ENCODE measurements around the gene SPEF2.
A peak's percentile ranks its signal among the peaks of the same experiment; 100 is the strongest.

The SPEF2 gene

DNA sequence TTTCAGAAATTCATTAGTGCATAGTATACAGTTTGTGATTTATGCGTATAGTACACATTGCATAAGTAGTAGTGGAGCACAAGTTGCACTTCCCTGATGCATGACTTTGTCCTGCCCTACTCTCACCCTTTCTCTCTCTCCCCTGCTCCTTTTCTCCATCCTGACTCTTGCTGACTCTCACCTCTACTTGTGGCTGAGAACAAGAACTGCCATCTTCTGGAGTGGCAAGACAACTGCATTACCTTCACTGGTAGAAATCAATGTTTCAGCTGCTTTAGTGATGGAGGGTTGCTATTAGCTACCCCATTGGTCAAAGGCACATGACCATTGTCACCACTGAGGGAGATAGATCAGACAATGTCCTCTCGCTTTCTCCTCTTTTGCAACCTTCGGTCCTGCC lies 26.9 kb downstream of the SPEF2 start:
- TF ChIP-seq FEZF1 (tag by site-specific recombination; IDR thresholded peaks at IDR 0.05) (no peak), ZNF654 (tag by site-specific recombination; IDR thresholded peaks at IDR 0.05; ENCODE audit: low read depth) (peak; percentile 22; the same call in 1 of the 2 replicates), BCL11A (tag by site-specific recombination; IDR thresholded peaks at IDR 0.05; ENCODE audit: low read depth) (no peak), PRDM1 (tag by site-specific recombination; IDR thresholded peaks at IDR 0.05) (peak; percentile 88), ZNF132 (tag by site-specific recombination; IDR thresholded peaks at IDR 0.05; ENCODE audit: borderline replicate concordance) (no peak)
- TF ChIP-seq, protein P1, sequence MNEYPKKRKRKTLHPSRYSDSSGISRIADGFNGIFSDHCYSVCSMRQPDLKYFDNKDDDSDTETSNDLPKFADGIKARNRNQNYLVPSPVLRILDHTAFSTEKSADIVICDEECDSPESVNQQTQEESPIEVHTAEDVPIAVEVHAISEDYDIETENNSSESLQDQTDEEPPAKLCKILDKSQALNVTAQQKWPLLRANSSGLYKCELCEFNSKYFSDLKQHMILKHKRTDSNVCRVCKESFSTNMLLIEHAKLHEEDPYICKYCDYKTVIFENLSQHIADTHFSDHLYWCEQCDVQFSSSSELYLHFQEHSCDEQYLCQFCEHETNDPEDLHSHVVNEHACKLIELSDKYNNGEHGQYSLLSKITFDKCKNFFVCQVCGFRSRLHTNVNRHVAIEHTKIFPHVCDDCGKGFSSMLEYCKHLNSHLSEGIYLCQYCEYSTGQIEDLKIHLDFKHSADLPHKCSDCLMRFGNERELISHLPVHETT (tag by site-specific recombination; IDR thresholded peaks at IDR 0.05), result no peak
- ChIA-PET POLR2A (no interaction called here), CTCF (interaction anchor here (0.7 to 0.9 kb wide), 3 partner anchors 25 to 283 kb away, joined by 3 to 4 read pairs (median 4); no protein-coding TSS in a partner anchor)
- H3K4me3 ChIP-seq (ENCODE audit: low read depth, low read length), result no peak overlapping the region
- no peak overlapping the region for H3K27ac ChIP-seq (ENCODE audit: extremely low read depth, low read depth, low read length)
- no peaks in the 10 kb centered on the region for H3K36me3 ChIP-seq (ENCODE audit: control insufficient read depth in 2 of 2, insufficient read depth in 1 of 2, low read length in 2 of 2)
- no peaks in the 10 kb centered on the region for H3K4me1 ChIP-seq (ENCODE audit: control insufficient read depth, insufficient read depth, low read length)
- H3K9me3 ChIP-seq (ENCODE audit: control insufficient read depth, insufficient read depth, low read depth, low read length), result no peaks in the 10 kb centered on the region

DNA sequence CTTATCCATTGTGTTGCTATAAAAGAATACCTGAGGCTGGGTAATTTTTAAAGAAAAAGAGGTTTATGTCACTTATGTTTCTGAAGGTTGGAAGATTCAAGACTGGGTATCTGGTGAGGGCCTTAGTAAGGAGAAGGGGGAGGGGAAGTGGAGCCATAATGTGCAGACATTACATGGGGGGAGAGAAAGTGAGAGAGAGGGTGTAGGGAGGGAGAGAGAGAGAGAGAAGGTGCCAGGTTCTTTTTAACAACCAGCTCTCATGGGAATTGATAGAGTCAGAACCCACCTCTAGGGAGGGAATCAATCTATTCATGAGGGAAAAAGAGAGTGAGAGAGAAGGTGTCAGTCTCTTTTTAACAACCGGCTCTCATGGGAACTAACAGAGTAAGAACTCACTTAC lies 29.5 kb downstream of the SPEF2 start:
- no peak for TF ChIP-seq ZNF16 (tag by site-specific recombination; IDR thresholded peaks at IDR 0.05; ENCODE audit: low read depth)
- no peak for TF ChIP-seq ZSCAN30 (tag by site-specific recombination; IDR thresholded peaks at IDR 0.05)
- no peak for TF ChIP-seq OSR2 (tag by site-specific recombination; IDR thresholded peaks at IDR 0.05)
- TF ChIP-seq, protein P2, sequence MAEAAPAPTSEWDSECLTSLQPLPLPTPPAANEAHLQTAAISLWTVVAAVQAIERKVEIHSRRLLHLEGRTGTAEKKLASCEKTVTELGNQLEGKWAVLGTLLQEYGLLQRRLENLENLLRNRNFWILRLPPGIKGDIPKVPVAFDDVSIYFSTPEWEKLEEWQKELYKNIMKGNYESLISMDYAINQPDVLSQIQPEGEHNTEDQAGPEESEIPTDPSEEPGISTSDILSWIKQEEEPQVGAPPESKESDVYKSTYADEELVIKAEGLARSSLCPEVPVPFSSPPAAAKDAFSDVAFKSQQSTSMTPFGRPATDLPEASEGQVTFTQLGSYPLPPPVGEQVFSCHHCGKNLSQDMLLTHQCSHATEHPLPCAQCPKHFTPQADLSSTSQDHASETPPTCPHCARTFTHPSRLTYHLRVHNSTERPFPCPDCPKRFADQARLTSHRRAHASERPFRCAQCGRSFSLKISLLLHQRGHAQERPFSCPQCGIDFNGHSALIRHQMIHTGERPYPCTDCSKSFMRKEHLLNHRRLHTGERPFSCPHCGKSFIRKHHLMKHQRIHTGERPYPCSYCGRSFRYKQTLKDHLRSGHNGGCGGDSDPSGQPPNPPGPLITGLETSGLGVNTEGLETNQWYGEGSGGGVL (tag by site-specific recombination; IDR thresholded peaks at IDR 0.05), result peak; percentile 54; the same call in 1 of the 2 replicates
- 0 out of 2 replicates have a peak, but pooled peaks have one; percentile 51 for TF ChIP-seq ZNF596 (tag by site-specific recombination; IDR thresholded peaks at IDR 0.05)
- TF ChIP-seq ZNF423 (tag by site-specific recombination; IDR thresholded peaks at IDR 0.05), result no peak
- no peak for TF ChIP-seq ZNF23 (tag by site-specific recombination; IDR thresholded peaks at IDR 0.05; ENCODE audit: borderline replicate concordance)
- no peak for TF ChIP-seq ZNF664 (tag by site-specific recombination; IDR thresholded peaks at IDR 0.05)
- TF ChIP-seq ZNF654 (tag by site-specific recombination; IDR thresholded peaks at IDR 0.05; ENCODE audit: low read depth), result no peak
- TF ChIP-seq ZNF658 (tag by site-specific recombination; IDR thresholded peaks at IDR 0.05), result no peak
- TF ChIP-seq ZNF776 (tag by site-specific recombination; IDR thresholded peaks at IDR 0.05; ENCODE audit: borderline replicate concordance), result no peak
- no peak for TF ChIP-seq ZSCAN23 (tag by site-specific recombination; IDR thresholded peaks at IDR 0.05)
- TF ChIP-seq, protein P3, sequence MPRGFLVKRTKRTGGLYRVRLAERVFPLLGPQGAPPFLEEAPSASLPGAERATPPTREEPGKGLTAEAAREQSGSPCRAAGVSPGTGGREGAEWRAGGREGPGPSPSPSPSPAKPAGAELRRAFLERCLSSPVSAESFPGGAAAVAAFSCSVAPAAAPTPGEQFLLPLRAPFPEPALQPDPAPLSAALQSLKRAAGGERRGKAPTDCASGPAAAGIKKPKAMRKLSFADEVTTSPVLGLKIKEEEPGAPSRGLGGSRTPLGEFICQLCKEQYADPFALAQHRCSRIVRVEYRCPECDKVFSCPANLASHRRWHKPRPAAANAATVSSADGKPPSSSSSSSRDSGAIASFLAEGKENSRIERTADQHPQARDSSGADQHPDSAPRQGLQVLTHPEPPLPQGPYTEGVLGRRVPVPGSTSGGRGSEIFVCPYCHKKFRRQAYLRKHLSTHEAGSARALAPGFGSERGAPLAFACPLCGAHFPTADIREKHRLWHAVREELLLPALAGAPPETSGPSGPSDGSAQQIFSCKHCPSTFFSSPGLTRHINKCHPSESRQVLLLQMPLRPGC (tag by site-specific recombination; IDR thresholded peaks at IDR 0.05), result no peak
- TF ChIP-seq PRDM1 (tag by site-specific recombination; IDR thresholded peaks at IDR 0.05), result peak; percentile 45; the same call in 1 of the 2 replicates
- Histone ChIP-seq H3K27ac (ENCODE audit: extremely low read depth, low read depth, low read length) (no peak overlapping the region), H3K9me3 (ENCODE audit: control insufficient read depth, insufficient read depth, low read depth, low read length) (no peaks in the 10 kb centered on the region), H3K4me1 (ENCODE audit: control insufficient read depth, insufficient read depth, low read length) (no peaks in the 10 kb centered on the region), H3K4me3 (ENCODE audit: low read depth, low read length) (no peak overlapping the region), H3K36me3 (ENCODE audit: control insufficient read depth in 2 of 2, insufficient read depth in 1 of 2, low read length in 2 of 2) (no peaks in the 10 kb centered on the region)
- ChIA-PET CTCF (interaction anchor here (0.6 kb wide), 2 partner anchors 129 to 416 kb away, joined by 3 read pairs; no protein-coding TSS in a partner anchor), POLR2A (no interaction called here)

Measured in HEK293 (cell line).